ENCODE results near the gene SLC2A9.
"Not testable (repeated sequence)": the region's sequence is repeated elsewhere in the genome, so short reads cannot be mapped to it uniquely, and the experiment has no call there.

The SLC2A9 gene

DNA sequence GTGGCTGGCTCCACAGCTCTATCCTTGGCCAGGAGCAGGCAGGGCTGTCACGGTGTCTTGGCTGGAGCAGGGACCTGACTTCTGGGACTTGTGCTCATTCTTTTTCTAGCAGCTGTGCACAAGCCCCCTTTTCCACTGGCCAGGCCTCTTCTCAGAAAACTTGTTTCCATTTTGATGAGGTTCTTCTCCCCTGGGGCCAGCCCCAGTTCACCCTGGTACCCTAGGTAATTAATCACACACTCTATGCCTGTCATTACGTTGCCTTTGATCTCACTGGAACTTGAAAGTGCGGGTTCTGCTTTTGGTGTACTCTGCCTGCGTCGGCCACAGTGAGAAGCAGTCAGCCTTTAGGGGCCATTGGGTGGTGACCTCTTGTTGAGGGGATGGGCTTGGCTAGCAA, 213.2 kb downstream of the SLC2A9 start:
- FAIRE-seq, result no peak

DNA sequence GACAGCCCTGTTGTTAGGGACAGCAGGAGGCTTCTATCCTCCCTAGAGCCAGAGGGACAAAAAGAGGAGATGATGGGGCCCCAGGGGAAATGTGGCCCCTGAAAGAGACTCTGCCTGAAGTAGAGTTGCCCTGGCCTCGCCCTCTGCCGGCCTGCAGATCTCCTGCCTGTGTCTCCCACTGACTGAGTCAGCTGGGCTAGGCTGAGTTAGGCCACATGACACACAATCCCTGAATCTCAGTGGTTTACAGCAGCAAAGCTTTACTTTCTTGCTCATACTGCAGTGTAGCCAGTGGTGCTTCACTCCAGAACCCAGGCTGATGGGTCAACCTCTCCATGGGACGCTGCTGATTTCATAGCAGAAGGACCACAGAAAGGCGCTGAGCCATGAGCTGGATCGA, 216.4 kb downstream of the SLC2A9 start:
- no peak for FAIRE-seq

DNA sequence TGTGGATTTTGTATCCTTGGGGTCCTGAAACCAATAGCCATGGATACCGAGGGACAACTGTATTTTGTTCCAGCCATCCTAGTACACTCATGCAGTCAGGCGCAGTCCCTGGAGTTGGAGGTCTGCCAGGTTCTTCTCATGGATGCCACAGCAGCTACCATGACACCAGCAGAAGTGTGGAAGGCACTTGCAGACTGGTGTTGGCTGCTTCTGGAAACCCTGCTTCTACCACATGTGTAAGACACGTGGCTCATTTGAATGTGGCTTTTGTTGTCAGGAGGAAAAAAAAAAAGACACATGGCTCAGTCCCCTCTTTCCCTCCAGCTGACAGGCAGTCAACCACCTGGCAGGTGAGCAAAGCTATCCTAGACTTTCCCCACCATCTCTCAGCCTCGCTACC, 220.4 kb downstream of the SLC2A9 start:
- no peak for FAIRE-seq

DNA sequence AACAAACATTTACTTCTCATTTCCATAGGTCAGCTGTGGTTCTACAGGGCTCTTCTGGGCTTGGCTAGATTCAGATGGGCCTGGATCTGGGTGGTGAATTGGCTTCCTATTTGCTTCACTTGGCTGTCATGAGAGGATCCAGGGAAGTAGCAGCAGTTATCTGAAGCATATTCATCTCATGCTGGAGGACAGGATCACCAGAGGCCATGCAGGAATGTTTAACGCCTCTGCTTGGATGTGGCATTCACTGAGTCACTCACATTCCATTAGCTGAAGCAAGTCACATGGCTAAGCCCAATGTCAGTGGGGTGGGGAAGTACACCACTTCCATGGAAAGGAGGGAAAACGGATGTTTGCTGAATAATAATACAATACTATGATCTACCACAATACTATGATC, 224.7 kb downstream of the SLC2A9 start:
- FAIRE-seq, result not testable (repeated sequence)

DNA sequence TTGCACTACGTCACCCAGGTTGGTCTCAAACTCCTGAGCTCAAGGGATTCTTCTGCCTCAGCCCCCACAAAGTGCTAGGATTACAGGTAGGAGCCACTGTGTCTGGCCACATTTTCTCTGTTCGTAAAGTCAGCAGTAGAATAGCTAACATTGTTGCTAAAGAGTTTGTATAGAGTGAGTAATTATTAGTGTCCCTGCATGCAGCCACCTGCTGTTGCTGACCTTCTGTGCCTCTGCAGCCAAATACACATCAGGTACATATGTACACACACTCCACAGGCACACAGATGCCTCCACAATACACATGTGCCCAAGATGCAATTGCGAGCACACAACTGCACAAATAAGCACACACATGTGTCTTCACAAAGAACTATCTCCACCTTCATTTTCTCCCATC, 228.9 kb downstream of the SLC2A9 start:
- FAIRE-seq, result no peak

DNA sequence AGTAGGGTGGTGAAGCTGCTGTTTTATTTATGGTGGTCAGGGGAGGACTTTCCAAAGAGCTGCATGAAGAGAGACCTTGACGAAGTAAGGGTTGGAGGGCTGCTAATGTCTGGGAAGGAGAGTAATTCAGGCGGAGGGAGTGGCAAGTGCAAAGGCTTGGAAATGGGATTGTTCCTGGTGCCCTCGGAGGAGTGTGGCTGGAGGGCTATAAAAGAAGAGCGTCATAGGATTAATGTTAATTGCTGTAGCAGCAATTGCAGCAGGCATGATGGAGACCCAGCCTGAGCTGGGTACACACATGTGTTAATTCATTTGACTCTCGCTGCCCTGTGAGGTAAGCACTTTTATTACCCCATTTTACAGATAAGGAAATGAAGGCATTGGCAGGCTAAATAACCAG, 235.4 kb downstream of the SLC2A9 start:
- not testable (repeated sequence) for FAIRE-seq

DNA sequence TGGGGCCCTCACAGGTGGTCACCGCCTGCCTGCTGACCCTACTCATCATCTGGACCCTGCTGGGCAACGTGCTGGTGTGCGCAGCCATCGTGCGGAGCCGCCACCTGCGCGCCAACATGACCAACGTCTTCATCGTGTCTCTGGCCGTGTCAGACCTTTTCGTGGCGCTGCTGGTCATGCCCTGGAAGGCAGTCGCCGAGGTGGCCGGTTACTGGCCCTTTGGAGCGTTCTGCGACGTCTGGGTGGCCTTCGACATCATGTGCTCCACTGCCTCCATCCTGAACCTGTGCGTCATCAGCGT, 239.2 kb downstream of the SLC2A9 start:
- FAIRE-seq, result no peak

DNA sequence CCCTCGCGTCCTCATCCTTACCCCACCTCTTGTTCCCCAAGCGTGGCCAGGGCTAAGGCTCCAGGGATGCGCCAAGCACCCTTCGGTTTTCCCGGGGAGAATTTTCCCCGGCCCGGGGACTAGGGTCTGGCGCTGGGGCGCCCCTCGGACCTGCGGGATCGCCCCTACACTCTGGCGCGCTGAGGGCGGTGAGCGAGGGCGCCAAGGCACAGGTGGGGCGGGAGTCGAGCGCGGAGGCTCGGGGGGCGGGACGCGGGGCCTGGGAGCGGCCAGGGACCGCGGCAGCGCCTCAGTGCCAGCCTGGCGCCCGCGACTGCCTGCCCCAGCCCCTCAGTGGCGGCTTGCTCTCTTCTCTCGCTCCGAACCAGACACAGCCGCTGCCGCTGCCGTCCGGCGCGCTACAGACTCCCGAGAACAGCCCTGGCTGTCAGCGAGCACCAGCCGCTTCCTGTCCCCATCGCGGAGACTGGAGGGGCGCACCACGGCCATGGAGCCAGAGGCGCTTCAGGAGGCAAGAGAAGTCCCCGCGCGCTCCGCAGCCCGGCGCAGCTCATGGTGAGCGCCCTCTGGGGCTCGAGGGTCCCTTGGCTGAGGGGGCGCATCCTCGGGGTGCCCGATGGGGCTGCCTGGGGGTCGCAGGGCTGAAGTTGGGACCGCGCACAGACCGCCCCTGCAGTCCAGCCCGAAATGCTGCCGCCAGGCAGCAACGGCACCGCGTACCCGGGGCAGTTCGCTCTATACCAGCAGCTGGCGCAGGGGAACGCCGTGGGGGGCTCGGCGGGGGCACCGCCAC, 239.8 kb downstream of the SLC2A9 start, which contains the start of gene DRD5:
Gene DRD5 (plus strand): TSS at position 292 of the 793 bp plus-strand sequence. CDS start 396 bp downstream, at position 688.
- FAIRE-seq, result no peak
